ENCODE data around the gene FAM107B. TPM values are rescaled to one million over a fixed set of nuclear protein-coding genes. Genes with fewer than 3 reads are reported as not detected.

Gene FAM107B
- total RNA-seq, 1 donor from 2014 or later = 99.4 TPM

- Mint-ChIP-seq H3K9me3 (no peaks in the 10 kb centered on the region), H3K36me3 (ENCODE audit: low read depth) (peaks cover 81% of the 10 kb centered on the region), H3K4me1 (ENCODE audit: low read depth) (peaks cover 81% of the 10 kb centered on the region), H3K27me3 (ENCODE audit: low read depth) (no peaks in the 10 kb centered on the region), H3K27ac (peak overlapping the region; percentile 90), H3K4me3 (ENCODE audit: low read depth) (peak overlapping the region; percentile 60)
- peak; percentile 50 for DNase-seq (ENCODE audit: low spot score)
- intact Hi-C loops (cut with micrococcal nuclease) = loop anchor here (1.0 to 5.0 kb wide), 5 partner anchors 17 to 249 kb away; partner anchors contain the start of genes CDNF, HSPA14 and MSANTD7
Measured at GRCh38 chr10:14588084-14588937, 186.4 kb downstream of the FAM107B start.

DNA sequence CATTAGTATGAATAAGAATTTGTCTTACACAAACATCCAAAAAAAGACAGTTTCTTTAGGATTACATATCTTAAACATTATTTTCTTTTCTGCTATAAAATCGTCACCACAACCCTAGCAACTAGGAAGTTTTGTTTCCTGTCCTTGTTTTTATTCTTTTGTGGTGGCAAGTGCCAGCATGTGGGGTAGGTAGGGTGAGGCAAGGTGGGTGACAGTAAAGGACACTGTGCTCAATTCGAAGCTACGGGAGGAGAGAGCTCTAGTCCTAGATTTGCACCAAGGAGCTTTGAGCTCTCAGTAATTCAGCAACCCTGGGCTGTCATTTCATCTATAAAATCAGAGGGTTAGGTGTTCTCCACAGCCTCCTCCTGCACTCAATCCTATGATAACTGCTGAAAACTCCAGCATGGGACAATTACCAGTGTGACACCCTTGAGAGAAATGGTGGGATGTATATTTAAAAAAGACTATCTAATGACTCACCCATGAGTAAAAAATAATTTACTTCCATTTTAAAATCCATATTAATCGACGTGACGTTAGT lies 187.1 kb downstream of the FAM107B start:
- Mint-ChIP-seq H3K27me3 (ENCODE audit: low read depth) (no peaks in the 10 kb centered on the region), H3K36me3 (ENCODE audit: low read depth) (peaks cover 80% of the 10 kb centered on the region), H3K27ac (peak overlapping the region; percentile 90), H3K4me1 (ENCODE audit: low read depth) (peaks cover 85% of the 10 kb centered on the region), H3K4me3 (ENCODE audit: low read depth) (peak overlapping the region; percentile 60), H3K9me3 (no peaks in the 10 kb centered on the region)
- no peak for DNase-seq (ENCODE audit: low spot score)
- intact Hi-C loops (cut with micrococcal nuclease) = loop anchor here (1.0 to 5.0 kb wide), 6 partner anchors 16 to 250 kb away; partner anchors contain the start of genes CDNF, HSPA14 and MSANTD7

DNA sequence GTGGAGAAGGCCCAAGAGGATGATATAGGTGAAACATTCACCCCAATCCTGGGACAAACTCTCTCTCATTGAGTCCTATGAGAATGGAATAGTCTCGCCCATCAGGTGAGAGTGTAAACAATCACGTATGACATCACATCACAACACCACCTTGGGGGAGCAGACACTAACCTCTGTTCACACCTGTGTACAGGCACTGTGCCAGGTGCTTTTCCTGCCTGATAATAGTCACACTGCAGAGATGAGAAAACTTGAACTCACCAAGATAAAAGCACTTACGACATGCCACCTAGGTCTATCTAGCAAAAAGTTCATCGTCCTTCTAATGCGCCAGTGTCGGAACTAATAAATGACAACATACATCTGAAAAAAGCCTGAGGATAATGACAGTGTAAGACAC lies 187.8 kb downstream of the FAM107B start:
- Mint-ChIP-seq H3K4me1 (ENCODE audit: low read depth) (peaks cover 87% of the 10 kb centered on the region), H3K36me3 (ENCODE audit: low read depth) (peaks cover 75% of the 10 kb centered on the region), H3K27ac (peak overlapping the region; percentile 90), H3K9me3 (no peaks in the 10 kb centered on the region), H3K4me3 (ENCODE audit: low read depth) (peak overlapping the region; percentile 31), H3K27me3 (ENCODE audit: low read depth) (no peaks in the 10 kb centered on the region)
- DNase-seq (ENCODE audit: low spot score) = no peak
- intact Hi-C loops (cut with micrococcal nuclease) = loop anchor here (1.0 to 5.0 kb wide), 4 partner anchors 16 to 250 kb away; partner anchors contain the start of genes CDNF, HSPA14 and MSANTD7

DNA sequence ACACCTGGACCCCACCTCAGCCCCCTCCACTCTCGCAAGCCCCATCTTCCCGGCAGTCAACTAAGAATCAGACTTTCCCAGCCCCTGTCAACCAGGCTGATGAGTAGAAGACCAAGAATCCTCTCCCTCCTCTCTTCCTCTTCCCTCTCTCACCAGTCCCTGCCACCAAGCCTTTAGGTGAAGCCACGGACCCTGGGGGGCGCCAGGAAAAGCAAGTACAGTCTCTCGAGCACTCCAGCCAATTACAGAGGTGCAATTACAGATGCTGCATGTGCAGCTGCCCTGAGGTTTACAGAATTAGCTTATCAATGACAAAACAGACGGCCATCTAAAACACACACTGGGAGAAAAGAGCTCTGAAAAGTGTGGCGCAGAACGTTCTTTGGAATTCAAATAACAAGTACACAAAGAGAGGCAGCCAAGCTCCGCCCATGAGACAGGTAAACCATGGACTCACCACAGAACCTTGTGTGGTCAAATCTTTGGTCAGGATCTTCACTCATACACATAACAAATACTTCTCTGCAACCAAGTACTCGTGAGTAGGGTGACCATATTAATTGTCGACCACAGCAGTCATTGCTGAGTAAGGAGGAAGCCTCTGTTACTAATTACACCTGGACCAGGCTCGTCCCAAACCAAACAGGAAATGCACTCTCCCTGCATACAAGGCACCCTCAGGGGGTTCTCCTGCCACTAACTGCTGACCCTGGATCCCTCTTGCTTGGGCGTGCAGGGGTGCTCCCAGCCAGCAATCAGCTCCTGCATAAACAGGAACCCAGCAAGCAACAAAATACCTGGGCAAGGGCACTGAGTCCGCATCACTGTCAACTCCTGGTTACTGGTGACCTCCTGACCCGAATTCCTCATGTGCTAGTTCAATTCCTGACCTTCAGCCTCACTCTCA lies 189.2 kb downstream of the FAM107B start:
- Mint-ChIP-seq H3K9me3 (no peaks in the 10 kb centered on the region), H3K27me3 (ENCODE audit: low read depth) (no peaks in the 10 kb centered on the region), H3K4me3 (ENCODE audit: low read depth) (peak overlapping the region; percentile 24), H3K27ac (peak overlapping the region; percentile 90), H3K36me3 (ENCODE audit: low read depth) (peaks cover 74% of the 10 kb centered on the region), H3K4me1 (ENCODE audit: low read depth) (peaks cover 89% of the 10 kb centered on the region)
- intact Hi-C loops (cut with micrococcal nuclease) = loop anchor here (5.0 kb wide), 3 partner anchors 33 to 252 kb away; partner anchors contain the start of genes CDNF, HSPA14 and MSANTD7
- DNase-seq (ENCODE audit: low spot score) = no peak

- Mint-ChIP-seq H3K36me3 (ENCODE audit: low read depth) (peaks cover 70% of the 10 kb centered on the region), H3K9me3 (no peaks in the 10 kb centered on the region), H3K4me1 (ENCODE audit: low read depth) (peaks cover 80% of the 10 kb centered on the region), H3K27me3 (ENCODE audit: low read depth) (no peaks in the 10 kb centered on the region), H3K27ac (peak overlapping the region; percentile 79), H3K4me3 (ENCODE audit: low read depth) (peak overlapping the region; percentile 30)
- no peak for DNase-seq (ENCODE audit: low spot score)
- intact Hi-C loops (cut with micrococcal nuclease) = loop anchor here (5.0 kb wide), 3 partner anchors 32 to 253 kb away; partner anchors contain the start of genes CDNF, HSPA14 and MSANTD7
Measured at GRCh38 chr10:14584661-14585060, 190.0 kb downstream of the FAM107B start.

GRCh38 chr10:14583967-14584366 lies 190.7 kb downstream of the FAM107B start:
- H3K27ac Mint-ChIP-seq = peak overlapping the region; percentile 79
- peaks cover 74% of the 10 kb centered on the region for H3K4me1 Mint-ChIP-seq (ENCODE audit: low read depth)
- H3K4me3 Mint-ChIP-seq (ENCODE audit: low read depth) = peak overlapping the region; percentile 53
- H3K27me3 Mint-ChIP-seq (ENCODE audit: low read depth) = no peaks in the 10 kb centered on the region
- H3K36me3 Mint-ChIP-seq (ENCODE audit: low read depth) = peaks cover 67% of the 10 kb centered on the region
- intact Hi-C loops (cut with micrococcal nuclease) = no loop called here
- no peaks in the 10 kb centered on the region for H3K9me3 Mint-ChIP-seq
- no peak for DNase-seq (ENCODE audit: low spot score)

- H3K27me3 Mint-ChIP-seq (ENCODE audit: low read depth) = no peaks in the 10 kb centered on the region
- H3K27ac Mint-ChIP-seq = peak overlapping the region; percentile 79
- H3K4me3 Mint-ChIP-seq (ENCODE audit: low read depth) = peak overlapping the region; percentile 53
- H3K9me3 Mint-ChIP-seq = no peaks in the 10 kb centered on the region
- DNase-seq (ENCODE audit: low spot score) = peak; percentile 71
- intact Hi-C loops (cut with micrococcal nuclease) = no loop called here
- peaks cover 70% of the 10 kb centered on the region for H3K36me3 Mint-ChIP-seq (ENCODE audit: low read depth)
- H3K4me1 Mint-ChIP-seq (ENCODE audit: low read depth) = peaks cover 71% of the 10 kb centered on the region
Measured at GRCh38 chr10:14583252-14583651, 191.4 kb downstream of the FAM107B start.

- H3K27ac Mint-ChIP-seq = peak overlapping the region; percentile 28
- peaks cover 68% of the 10 kb centered on the region for H3K36me3 Mint-ChIP-seq (ENCODE audit: low read depth)
- no peaks in the 10 kb centered on the region for H3K27me3 Mint-ChIP-seq (ENCODE audit: low read depth)
- DNase-seq (ENCODE audit: low spot score) = no peak
- intact Hi-C loops (cut with micrococcal nuclease) = no loop called here
- no peak overlapping the region for H3K4me3 Mint-ChIP-seq (ENCODE audit: low read depth)
- peaks cover 59% of the 10 kb centered on the region for H3K4me1 Mint-ChIP-seq (ENCODE audit: low read depth)
- no peaks in the 10 kb centered on the region for H3K9me3 Mint-ChIP-seq
Measured at GRCh38 chr10:14581553-14582321, 193.0 kb downstream of the FAM107B start.

- peaks cover 54% of the 10 kb centered on the region for H3K4me1 Mint-ChIP-seq (ENCODE audit: low read depth)
- H3K4me3 Mint-ChIP-seq (ENCODE audit: low read depth) = no peak overlapping the region
- peaks cover 68% of the 10 kb centered on the region for H3K36me3 Mint-ChIP-seq (ENCODE audit: low read depth)
- peak overlapping the region; percentile 30 for H3K27ac Mint-ChIP-seq
- no peak for DNase-seq (ENCODE audit: low spot score)
- no peaks in the 10 kb centered on the region for H3K9me3 Mint-ChIP-seq
- H3K27me3 Mint-ChIP-seq (ENCODE audit: low read depth) = no peaks in the 10 kb centered on the region
- intact Hi-C loops (cut with micrococcal nuclease) = no loop called here
Measured at GRCh38 chr10:14580671-14581332, 193.9 kb downstream of the FAM107B start.

DNA sequence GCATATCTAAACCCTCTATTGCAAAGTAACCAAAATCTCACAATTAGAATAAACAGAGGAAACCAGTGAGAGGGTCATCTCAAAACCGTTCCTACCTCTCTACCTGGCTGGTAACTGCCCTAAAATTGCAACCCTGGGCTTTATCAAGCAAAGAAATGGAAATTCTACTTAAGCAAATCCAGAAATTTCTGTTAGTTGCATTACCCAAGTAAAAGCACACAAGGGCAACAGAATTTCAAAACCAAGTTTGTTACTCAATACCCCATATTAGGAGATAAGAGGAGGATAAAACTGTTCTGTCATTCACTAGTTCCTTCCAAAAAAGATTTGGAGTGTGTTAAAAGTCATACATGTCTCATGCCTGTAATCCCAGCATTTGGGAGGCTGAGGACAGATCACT lies 195.3 kb downstream of the FAM107B start:
- Mint-ChIP-seq H3K36me3 (ENCODE audit: low read depth) (peaks cover 68% of the 10 kb centered on the region), H3K27ac (no peak overlapping the region), H3K9me3 (no peaks in the 10 kb centered on the region), H3K4me3 (ENCODE audit: low read depth) (no peak overlapping the region), H3K27me3 (ENCODE audit: low read depth) (no peaks in the 10 kb centered on the region), H3K4me1 (ENCODE audit: low read depth) (peaks cover 49% of the 10 kb centered on the region)
- intact Hi-C loops (cut with micrococcal nuclease) = no loop called here
- DNase-seq (ENCODE audit: low spot score) = no peak

DNA sequence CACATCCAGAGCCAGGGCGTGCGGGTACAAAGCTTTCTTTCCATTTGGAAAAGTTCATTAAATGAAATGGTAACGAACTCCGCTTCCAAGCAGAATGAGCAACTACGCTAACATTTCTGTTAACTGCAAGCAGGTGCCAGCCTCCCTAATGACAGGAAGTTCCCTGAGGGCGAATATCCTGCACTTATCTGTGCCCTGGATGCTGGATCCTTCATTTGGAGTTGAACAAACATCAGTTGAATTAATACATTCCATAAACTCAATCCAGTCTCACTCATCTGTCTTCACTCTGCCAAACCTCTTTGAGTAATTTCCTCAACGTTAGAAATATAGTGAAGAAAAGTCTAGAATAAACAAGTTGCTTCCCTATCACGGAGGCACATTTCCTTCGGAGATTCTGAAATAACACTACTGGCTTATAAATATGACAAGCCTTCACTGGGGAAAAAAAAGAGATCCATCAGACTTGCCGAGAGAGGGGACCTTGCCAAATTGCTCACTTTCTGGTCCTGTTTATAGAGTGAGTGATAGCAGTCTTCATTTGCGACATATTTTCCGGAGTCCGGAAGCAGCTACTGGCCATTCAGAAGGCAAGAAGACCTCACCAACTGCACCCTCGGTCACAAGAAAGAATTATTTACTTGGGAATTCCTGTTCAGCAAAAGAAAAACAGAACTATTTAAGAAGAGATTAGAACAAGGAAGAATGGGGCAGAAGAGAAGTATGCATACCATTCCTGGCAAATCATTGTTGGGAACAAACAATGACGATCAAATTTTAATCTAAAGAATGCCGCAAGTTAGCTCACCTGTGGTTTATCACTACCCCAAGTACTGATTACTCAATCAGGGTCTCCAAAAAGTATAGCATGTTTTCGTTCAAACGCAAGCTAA lies 196.4 kb downstream of the FAM107B start:
- Mint-ChIP-seq H3K27ac (peak overlapping the region; percentile 55), H3K9me3 (no peaks in the 10 kb centered on the region), H3K36me3 (ENCODE audit: low read depth) (peaks cover 66% of the 10 kb centered on the region), H3K27me3 (ENCODE audit: low read depth) (no peaks in the 10 kb centered on the region), H3K4me1 (ENCODE audit: low read depth) (peaks cover 46% of the 10 kb centered on the region), H3K4me3 (ENCODE audit: low read depth) (no peak overlapping the region)
- DNase-seq (ENCODE audit: low spot score) = no peak
- intact Hi-C loops (cut with micrococcal nuclease) = no loop called here
